Measurements from ENCODE around the gene UBASH3B.

The UBASH3B gene

DNA sequence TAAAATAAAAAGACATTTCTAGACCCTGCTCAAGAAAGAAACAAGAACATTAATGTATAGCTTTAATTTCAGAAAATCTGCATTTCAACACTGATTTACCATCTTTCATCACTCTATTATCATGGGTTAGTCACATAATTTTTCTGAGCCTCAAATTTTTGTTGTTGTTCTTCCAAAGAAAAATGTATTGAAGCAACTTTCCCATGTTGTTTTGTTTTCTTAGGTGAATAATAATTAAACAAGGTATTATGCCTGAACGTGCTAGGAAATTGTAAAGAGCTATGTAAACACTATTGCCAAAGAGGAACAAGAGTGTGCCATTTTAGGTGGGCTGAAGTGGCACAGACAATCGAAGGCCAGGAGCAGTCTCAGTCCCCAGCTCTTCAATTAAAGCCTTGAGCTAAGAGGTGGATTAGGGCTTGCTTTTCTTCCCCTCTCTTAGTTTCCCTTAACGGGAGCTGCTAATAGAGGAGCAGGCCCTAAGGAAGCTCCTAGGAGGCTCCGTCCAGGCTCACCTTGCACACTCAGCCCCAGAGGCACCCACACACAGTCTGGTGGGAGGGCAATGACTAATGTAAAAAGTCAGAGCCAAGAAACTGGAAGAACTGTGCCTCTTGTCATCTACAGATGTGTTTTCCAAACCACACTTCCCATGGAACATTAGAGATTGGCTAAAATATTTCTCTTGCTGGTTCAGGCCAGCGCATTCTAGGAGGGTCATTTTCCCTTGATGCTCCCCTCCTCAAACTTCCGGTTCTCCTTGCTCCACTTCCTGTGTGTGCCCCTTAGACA lies 8.8 kb upstream of the UBASH3B start:
- DNase-seq (ENCODE audit: low spot score): no peak

DNA sequence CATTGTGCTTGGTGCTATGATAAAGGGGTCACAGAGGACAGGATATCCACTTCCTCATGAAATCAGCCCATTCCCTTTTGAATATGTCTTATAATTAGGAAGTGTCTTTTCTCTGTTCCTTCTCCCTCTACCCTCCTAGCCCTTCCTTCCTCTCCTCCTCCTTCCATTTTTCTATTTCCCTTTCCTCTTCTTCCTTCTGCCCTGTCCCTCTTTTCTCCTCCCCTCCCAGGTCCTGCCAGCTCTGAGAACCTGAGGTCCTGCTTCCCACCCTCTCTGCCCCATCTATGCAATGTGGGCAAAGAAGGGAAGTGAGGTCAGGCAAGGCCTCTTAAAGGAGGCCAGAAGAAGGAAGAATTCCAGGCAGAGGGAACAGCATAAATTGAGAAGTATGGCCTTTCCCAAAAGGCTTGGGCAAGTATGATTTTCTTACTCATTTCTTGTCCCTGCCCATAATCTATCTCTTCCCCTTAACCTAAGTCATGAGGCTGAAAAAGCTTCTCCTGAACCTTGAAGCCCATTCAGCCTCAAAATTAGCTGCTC lies 7.7 kb upstream of the UBASH3B start:
- DNase-seq (ENCODE audit: low spot score): no peak

DNA sequence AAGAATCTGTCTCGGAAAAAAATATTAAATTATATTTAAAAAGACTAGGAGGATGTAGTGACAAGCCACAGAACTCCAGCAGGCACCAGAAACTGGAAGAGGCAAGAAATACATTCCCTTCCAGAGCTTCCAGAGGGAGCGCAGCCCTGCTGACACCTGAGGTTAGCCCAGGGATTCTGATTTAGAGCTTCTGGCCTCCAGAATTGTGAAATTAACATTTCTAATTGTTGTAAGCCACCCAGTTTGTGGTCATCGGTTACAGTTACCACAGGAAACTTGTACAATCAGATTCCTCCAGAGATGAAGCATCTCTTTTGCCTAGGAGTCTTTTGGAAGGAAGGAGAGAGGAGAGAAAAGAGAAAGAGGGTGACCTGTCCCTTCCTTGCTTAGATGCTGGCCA lies 6.4 kb upstream of the UBASH3B start:
- no peak for DNase-seq (ENCODE audit: low spot score)

DNA sequence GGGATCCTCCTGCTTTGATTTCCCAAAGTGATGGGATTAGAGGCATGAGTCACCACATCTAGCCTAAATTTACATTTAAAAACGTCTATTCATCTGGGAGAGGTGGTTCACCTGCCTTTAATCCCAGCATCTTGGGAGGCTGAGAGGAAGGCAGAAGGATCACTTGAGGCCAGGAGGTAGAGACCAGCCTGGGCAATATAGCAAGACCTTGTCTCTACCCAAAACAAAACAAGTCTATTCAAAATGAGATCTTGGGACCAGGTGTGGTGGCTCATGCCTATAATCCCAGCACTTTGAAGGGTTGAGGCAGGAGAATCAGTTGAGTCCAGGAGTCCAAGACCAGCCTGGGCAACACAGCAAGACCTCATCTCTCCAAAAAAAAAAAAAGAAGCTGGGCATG lies 4.9 kb upstream of the UBASH3B start:
- DNase-seq (ENCODE audit: low spot score): no peak

DNA sequence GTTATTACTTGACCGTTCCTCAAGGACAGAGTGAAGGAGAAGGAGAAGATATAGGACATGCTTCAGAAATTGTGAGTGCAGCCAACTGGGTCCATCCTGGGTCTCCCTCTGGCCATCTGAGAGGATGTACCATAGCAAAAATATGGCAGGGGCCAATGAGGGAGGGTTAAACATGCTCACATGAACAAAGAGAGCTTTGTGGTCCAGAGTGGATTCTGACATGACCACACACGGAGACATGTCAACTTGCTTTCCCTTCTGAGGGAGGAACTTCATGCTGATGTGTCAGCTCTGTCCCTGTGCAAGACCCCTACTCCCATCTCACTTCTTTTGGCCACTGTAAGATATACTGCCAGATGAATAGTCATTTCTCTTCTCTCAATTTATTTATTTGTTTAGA lies 3.0 kb upstream of the UBASH3B start:
- DNase-seq (ENCODE audit: low spot score): no peak

DNA sequence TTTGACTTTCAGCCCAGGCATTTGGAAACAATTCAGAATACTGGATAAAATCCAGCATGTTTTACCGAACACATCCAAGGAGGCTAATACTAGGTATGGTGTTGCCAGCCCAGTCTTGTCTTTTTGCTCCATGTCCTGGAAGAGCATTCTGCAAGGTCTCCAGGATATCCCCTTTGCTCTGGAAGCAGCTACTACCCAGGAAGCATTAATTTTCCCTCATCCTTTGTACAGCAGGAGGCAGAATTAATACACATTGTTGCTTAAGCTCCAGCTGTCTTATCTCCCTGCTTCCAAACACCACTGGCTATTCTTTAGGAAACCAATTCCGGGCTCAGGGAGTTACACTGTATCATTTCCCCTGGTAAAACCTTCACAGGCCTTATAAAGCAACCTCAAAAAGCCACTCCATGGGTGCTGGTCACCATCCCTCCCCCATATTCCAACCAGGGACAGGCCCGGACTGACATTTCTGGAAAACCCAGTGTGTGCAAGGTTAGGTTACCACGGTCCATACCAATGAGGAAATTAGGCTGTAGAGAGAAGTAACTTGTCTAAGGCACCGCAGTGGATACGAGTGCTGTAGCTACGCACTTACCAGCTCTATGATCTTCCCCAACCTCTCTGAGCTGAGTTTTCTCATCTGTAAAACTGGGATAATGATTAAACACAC lies 1.5 kb upstream of the UBASH3B start:
- DNase-seq (ENCODE audit: low spot score): no peak

DNA sequence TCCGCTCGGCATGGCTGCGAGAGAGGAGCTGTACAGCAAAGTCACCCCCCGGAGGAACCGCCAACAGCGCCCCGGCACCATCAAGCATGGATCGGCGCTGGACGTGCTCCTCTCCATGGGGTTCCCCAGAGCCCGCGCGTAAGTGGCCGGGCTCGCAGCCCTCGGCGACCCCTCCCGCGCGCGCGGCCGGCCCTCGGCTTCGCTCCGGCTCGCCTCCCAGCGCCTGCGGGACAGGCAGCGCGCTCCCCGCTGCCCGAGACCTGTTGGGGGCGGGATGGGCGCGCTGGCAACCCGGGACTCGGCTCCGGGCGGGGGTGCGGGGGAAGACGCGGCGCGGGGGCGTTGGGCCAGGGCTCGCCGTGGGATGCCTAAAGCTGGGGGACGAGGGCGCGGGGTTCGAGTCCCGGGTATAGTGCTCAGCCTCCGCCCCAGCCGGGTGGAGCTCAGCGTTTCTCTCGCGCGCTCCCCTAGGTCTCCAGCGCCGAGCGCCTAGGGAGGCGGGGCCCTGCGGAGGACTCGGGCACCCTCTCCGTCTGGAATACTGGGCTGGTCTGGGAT lies 630 bp downstream of the UBASH3B start:
- DNase-seq (ENCODE audit: low spot score): no peak

DNA sequence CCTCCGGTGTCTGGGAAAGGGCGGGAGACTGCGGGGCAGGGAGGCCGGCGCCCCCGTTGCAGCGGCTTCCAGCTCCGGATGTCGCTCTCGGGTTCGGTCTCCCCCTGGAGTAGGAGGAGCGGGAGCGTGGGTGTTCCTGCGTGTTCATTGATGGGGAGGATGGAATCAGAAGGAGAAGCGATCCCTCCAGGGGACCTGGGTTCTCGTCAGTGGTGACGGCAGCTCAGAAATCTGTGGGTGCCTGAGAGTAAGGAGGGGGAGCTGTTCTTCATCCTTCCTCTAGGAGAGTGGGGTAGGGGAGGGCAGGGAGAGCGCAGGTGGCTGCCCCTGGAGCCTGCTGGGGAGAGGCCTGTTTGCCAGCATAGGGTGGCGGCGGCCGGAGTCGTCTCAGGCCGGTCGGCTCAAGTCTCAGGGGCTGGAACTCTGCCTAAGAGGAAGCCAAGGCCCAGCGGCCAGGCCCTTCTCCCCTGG lies 1.1 kb downstream of the UBASH3B start:
- DNase-seq (ENCODE audit: low spot score): no peak

DNA sequence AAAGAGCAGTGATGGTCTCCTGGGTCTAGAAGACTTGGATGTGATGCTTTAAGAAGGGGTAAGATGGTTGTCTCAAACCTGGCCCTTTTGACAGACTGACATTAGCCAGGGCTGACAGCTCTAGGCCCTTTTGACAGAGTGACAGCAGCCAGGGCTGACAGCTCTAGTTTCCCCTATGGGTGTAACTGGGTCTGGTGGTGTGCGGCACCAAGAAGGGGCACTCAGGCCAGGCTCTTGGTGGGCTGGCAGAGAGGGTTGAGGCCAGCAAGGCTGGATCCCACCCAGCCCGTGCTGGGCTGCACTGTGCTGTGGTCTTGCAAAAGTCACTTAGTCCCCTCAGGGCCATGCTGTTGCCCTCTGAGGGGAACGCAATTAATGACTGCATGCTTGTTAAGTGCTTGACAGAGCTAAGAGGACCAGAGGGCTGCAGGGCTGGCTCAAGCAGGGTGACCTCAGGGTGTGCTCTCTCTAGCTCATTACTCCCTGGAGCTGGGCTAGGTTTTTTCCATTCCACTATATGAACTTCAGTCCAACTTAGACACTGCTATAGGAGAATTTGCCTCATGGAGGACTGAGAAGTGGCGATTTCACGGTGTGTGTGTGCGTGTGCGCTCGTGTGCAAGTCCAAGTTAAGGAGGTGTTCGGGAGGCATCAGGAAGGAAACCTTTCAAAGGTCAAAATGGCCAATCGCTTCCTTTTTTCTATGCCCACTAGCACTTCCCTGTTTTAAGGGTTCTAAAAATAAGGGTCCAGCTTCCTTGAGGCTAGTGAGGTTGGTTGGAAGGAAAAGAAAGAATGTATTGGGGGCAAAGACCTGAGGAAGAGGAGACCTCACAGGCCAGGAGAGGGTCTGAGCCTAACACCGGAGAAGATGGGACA lies 4.4 kb downstream of the UBASH3B start:
- peak; percentile 34 for DNase-seq (ENCODE audit: low spot score)

DNA sequence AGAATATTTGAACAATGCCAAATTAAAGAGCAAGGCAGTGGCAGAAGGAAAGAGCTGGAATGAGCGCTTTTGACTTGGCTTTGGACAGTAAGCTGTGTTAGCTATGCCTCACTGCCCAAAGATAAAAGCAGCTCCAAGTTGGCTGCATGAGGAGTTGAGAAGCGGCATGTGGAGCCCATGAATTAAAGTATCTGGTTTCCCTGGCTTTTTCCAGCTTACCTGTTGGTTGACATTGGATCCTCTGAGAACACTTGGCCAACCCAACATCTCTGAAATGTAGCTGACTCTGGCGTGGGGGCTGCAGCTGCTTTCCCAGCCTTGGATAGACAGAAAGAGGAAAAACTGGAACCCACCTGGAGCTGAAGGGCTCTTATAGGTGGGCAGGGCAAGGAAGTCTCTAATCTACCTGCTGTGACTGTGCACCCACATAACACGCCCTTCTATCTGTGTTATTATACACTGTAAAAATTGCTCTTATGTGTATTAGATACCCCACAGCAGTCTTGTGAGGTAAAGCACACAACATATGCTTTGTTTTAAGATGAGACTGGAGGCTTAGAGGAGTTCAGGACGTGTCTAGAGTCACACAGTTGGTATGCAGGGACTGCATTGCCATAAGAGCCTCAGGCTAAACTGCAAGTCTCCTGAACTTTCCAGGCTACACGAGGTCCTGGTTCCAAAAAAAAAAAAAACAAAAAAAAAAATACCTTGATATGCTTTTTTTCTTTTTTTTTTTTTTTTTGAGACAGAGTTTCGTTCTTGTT lies 5.8 kb downstream of the UBASH3B start:
- no peak for DNase-seq (ENCODE audit: low spot score)

DNA sequence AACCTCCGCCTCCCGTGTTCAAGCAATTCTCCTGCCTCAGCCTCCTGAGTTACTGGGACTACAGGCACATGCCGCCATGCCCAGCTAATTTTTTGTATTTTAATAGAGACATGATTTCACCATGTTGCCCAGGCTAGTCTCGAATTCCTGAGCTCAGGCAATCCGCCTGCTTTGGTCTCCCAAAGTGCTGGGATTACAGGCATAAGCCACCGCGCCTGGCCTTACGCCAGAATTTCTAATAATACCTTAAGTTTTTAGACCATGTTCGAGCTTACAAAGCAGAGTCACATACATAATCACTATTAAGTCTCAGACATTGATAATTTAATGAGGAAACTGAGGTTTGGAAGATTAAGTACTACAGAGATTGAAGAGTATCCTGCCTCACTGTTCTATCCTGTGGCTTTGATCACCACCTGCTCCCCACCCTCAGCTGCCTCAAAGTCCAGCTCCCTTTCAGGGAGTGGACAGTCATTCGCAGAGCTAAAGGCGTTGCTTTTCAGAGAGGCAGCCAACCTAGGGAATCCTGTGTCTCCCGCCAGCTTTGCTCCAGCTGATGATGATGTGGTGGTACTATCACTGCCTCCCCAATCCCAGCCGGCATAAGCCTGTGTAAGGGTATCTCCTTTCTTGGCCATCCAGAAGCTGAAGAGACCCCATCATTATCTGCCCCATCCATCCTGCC lies 7.7 kb downstream of the UBASH3B start:
- DNase-seq (ENCODE audit: low spot score): no peak

DNA sequence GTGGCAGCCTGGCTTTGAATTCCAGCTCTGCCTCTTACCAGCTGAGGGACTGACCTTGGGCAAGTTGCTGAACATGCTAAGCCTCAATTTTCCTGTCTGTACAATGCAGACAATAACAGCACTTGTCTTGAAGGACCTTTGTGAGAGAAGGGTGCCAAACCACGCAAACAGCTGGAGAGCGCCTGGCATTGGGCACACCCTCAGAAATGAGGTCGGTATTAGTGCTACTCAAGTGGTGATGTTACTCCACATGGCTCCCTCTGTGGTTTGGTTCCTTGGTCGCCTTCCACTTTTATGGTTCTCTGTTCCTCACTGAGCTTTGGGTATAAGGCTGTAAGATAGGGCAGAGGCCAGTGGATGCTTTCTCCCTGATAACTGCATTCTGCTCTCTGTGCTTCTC lies 8.2 kb downstream of the UBASH3B start:
- no peak for DNase-seq (ENCODE audit: low spot score)

DNA sequence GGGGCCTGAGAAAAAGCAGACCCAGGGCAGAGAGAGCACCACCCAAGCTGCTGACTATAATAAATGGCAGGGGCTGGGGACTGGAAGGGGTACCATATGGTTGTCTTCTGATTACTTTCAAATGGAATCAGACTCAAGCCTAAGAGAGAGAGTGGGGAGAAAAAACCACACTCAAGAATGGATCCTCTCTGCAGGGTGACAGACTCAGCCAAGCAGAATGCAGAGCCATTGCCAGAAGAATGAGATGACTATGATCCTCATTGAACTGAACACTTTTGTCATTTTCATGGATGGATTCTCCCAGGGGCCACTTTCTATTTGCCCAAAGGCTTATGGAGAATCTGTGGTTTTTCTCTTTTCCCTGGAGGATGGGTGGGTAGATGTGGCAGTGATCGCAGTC lies 8.7 kb downstream of the UBASH3B start:
- DNase-seq (ENCODE audit: low spot score): no peak

DNA sequence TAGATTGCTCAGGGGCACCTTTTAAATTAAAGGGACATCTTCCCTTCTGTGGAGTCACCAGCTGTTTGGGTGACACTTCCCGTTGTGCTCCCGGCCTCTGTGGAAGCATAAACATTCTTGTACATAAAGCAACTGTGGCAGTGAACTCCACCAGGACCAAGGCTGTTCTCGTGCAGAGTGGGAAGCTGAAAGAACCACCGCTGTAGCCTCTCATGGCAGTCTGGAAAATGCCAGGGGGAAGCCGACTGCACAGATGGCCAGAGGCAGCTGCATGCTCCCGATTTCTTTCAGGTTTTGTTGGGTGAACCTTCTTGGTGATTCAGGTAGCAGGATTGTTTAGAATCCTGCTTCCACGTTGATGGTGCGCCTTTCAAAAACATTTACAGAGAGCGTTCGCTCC lies 10.3 kb downstream of the UBASH3B start:
- DNase-seq (ENCODE audit: low spot score): no peak

DNA sequence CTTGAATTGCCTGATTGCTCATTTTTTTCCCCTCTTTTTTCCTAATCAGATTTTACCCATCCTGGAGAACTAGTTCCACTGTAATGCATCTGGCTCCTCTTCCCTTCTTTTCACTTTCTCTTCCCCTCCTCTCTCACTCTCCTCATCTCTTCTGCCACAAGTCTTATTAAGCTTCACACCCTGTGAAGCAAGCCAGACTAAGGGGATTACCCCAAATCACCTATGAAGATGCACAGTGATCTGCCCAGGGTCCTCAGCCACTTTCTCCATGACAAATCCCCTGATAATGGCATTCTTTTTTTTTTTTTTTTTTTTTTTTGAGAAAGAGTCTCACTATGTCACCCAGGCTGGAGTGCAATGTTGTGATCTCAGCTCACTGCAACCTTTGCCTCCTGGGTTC lies 11.2 kb downstream of the UBASH3B start:
- no peak for DNase-seq (ENCODE audit: low spot score)

DNA sequence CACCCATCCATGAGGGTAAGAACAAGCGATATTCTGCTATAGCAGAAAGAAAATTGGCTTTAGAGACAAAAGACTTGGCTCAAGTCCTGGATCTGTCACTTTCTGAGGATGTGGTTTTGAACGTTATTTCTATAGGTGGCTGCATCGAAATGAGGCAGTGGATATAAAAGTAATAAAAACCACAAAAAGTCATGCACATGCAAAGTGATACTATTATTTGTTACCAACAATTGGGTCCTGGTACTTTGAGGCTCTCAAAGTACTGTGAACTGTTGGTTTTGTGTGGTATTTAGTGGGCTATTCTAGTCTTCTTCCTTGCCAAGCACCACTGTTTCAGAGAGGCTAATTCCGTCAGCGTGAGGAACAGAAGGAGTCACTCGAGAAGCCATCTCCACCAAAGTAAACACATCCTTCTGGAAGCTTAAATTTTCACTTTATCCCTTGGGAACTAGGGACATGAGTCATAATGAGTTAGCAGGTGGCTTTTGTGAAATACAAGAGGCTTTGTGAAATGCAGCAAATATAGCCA lies 13.1 kb downstream of the UBASH3B start:
- no peak for DNase-seq (ENCODE audit: low spot score)

DNA sequence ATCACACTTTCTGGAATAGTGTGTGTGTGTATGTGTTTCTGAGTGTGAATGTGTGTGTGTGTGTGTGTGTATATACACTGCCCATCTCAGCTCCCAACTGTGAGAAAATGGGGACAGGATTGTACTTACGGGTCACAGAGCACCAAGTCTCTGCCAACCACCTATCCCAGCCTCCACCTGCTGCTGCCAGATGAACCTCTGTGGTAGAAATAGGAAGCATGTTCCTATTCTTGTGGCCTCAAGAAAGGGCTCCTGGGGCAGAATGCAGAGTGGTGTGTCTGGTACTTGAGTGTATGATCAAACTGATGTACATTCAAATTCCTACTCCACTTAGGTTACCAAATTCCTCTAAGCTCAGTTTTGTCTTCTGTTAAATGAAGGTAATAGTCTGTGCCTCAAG lies 14.6 kb downstream of the UBASH3B start:
- DNase-seq (ENCODE audit: low spot score): no peak

DNA sequence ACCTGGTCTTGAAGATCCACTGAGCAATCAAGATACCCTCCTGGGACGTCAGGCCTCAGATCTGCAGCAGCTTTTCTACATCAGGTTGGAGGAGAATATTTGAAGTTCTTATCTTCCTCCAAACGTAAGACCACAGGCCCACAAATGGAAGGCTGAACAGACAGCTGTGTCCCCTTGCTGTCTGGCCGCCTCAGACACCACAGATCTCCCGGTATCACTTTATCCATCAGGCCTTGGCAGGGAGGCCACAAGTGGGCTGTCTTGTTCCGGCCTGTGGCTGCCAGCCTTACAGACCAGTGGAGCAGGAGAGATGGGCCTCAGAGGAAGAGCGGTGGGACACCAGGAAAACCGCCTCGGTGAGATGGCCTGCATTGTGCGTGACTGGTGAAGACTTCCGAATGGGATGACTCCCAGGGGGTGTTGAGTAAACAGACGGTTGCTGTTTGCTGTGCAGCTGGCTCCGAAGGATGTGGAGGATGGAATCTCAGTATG lies 15.9 kb downstream of the UBASH3B start:
- no peak for DNase-seq (ENCODE audit: low spot score)

DNA sequence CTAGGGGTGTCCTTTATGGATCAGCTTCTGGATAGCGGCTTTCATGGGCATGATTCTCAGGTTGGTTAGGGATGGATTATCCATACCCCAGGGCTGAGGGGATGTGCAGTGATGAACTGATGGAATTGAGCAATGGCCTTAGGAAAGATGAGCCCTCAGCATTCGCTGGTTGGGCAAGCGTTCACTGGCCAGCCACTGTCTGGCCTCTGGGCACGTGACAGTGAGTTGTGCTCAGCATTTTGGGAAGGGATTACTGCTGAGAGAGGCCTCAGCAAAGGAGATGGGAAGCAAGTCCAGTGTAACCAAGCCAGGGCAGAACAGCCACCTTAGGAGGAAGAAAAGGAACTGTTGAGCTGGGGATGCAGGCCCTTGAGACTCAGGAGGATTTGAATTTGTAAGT lies 17.4 kb downstream of the UBASH3B start:
- DNase-seq (ENCODE audit: low spot score): no peak

DNA sequence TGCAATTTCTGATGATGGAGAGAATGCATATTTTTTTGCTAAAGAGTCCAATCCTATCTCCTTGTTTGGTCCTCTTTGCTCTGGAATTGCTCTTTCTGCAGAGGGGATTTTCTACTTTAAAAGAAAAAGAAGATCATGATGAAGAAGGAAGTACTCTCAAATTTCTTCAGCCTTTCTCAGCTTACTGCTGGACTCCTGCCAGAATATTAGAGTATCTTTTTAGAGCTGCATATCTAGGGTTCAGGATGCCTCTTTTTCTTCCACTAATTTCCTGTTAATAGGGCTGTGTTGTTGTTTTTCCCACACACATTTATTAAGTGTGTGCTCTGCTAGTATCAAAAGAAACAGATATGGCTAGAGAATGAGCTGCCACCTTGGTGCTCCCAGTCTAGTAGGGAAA lies 18.2 kb downstream of the UBASH3B start:
- no peak for DNase-seq (ENCODE audit: low spot score)

All from pons (tissue), 1 donor.